ENCODE results near the gene DAB2IP. TPM values are rescaled to one million over a fixed set of nuclear protein-coding genes. Genes with fewer than 3 reads are reported as not detected.

DAB2IP gene
- total RNA-seq, 1 experiment from 2014 or later = 56.3 TPM

DNA sequence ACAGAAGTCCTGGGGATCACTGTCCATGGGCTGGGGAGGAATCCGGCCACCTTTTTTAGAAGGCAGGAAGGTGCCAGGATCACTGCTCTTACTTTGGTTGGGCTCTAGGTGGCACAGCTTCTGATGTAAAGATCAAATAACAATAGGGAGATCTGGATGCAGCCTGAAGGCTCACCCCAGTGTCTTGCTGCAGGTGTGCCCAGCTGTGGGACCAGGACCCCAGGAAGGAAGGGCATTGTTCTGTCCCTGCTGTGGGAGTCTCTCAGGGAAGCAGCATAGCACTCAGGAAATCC is 69.6 kb downstream of the DAB2IP start:
- Mint-ChIP-seq H3K4me1 (ENCODE audit: low read depth, unreplicated experiment) (peaks cover 36% of the 10 kb centered on the region), H3K36me3 (ENCODE audit: insufficient read depth, unreplicated experiment) (peaks cover 3% of the 10 kb centered on the region), H3K27ac (ENCODE audit: unreplicated experiment) (no peak overlapping the region), H3K4me3 (ENCODE audit: low read depth, unreplicated experiment) (no peak overlapping the region), H3K27me3 (ENCODE audit: unreplicated experiment) (no peaks in the 10 kb centered on the region), H3K9me3 (ENCODE audit: low read depth, unreplicated experiment) (no peaks in the 10 kb centered on the region)
- DNase-seq = no peak
- intact Hi-C loops (cut with micrococcal nuclease; ENCODE audit: unreplicated experiment) = no loop called here
- TF ChIP-seq CTCF (IDR thresholded peaks at IDR 0.05; ENCODE audit: unreplicated experiment) = no peak
- CTCF ChIA-PET = interaction anchor here (0.6 to 1.6 kb wide), 5 partner anchors 14 to 177 kb away, joined by 3 to 5 read pairs (median 3); no protein-coding TSS in a partner anchor
- BruUV-seq (replicated peaks) = no TSS peak

GRCh38 chr9:121721770-121722169 is 70.3 kb downstream of the DAB2IP start:
- Mint-ChIP-seq H3K9me3 (ENCODE audit: low read depth, unreplicated experiment) (no peaks in the 10 kb centered on the region), H3K27ac (ENCODE audit: unreplicated experiment) (no peak overlapping the region), H3K36me3 (ENCODE audit: insufficient read depth, unreplicated experiment) (no peaks in the 10 kb centered on the region), H3K4me1 (ENCODE audit: low read depth, unreplicated experiment) (peaks cover 36% of the 10 kb centered on the region), H3K4me3 (ENCODE audit: low read depth, unreplicated experiment) (no peak overlapping the region), H3K27me3 (ENCODE audit: unreplicated experiment) (no peaks in the 10 kb centered on the region)
- no TSS peak for BruUV-seq (replicated peaks)
- CTCF ChIA-PET = no interaction called here
- intact Hi-C loops (cut with micrococcal nuclease; ENCODE audit: unreplicated experiment) = no loop called here
- TF ChIP-seq CTCF (IDR thresholded peaks at IDR 0.05; ENCODE audit: unreplicated experiment) = no peak
- no peak for DNase-seq

GRCh38 chr9:121725008-121725775 is 73.8 kb downstream of the DAB2IP start:
- intact Hi-C loops (cut with micrococcal nuclease; ENCODE audit: unreplicated experiment) = no loop called here
- Mint-ChIP-seq H3K4me3 (ENCODE audit: low read depth, unreplicated experiment) (no peak overlapping the region), H3K36me3 (ENCODE audit: insufficient read depth, unreplicated experiment) (no peaks in the 10 kb centered on the region), H3K9me3 (ENCODE audit: low read depth, unreplicated experiment) (no peaks in the 10 kb centered on the region), H3K27ac (ENCODE audit: unreplicated experiment) (no peak overlapping the region), H3K27me3 (ENCODE audit: unreplicated experiment) (no peaks in the 10 kb centered on the region), H3K4me1 (ENCODE audit: low read depth, unreplicated experiment) (peaks cover 21% of the 10 kb centered on the region)
- no peak for DNase-seq
- no TSS peak for BruUV-seq (replicated peaks)
- CTCF ChIA-PET = no interaction called here
- TF ChIP-seq CTCF (IDR thresholded peaks at IDR 0.05; ENCODE audit: unreplicated experiment) = no peak

GRCh38 chr9:121727295-121728020 is 76.0 kb downstream of the DAB2IP start:
- Mint-ChIP-seq H3K4me3 (ENCODE audit: low read depth, unreplicated experiment) (no peak overlapping the region), H3K4me1 (ENCODE audit: low read depth, unreplicated experiment) (no peaks in the 10 kb centered on the region), H3K27me3 (ENCODE audit: unreplicated experiment) (no peaks in the 10 kb centered on the region), H3K36me3 (ENCODE audit: insufficient read depth, unreplicated experiment) (no peaks in the 10 kb centered on the region), H3K27ac (ENCODE audit: unreplicated experiment) (no peak overlapping the region), H3K9me3 (ENCODE audit: low read depth, unreplicated experiment) (no peaks in the 10 kb centered on the region)
- intact Hi-C loops (cut with micrococcal nuclease; ENCODE audit: unreplicated experiment) = no loop called here
- BruUV-seq (replicated peaks) = no TSS peak
- no peak for TF ChIP-seq CTCF (IDR thresholded peaks at IDR 0.05; ENCODE audit: unreplicated experiment)
- CTCF ChIA-PET = no interaction called here
- no peak for DNase-seq

All from Calu3 (cell line).